ENCODE measurements around the gene CLTC.
"Not testable (repeated sequence)": the region's sequence is repeated elsewhere in the genome, so short reads cannot be mapped to it uniquely, and the experiment has no call there.

Gene CLTC

GRCh38 chr17:59633658-59634359, 14.1 kb downstream of the CLTC start:
- DNase-seq (ENCODE audit: low read depth in 3 of 3): no peak

- no peak for DNase-seq (ENCODE audit: low read depth in 3 of 3)
Measured at GRCh38 chr17:59634632-59635541, 15.2 kb downstream of the CLTC start.

GRCh38 chr17:59637611-59638310, 18.1 kb downstream of the CLTC start:
- no peak for DNase-seq (ENCODE audit: low read depth in 3 of 3)

- DNase-seq (ENCODE audit: low read depth in 3 of 3): no peak
Measured at GRCh38 chr17:59638553-59638952, 18.9 kb downstream of the CLTC start.

- no peak for DNase-seq (ENCODE audit: low read depth in 3 of 3)
Measured at GRCh38 chr17:59641799-59642484, 22.2 kb downstream of the CLTC start.

GRCh38 chr17:59642565-59642964, 22.9 kb downstream of the CLTC start:
- no peak for DNase-seq (ENCODE audit: low read depth in 3 of 3)

- DNase-seq (ENCODE audit: low read depth in 3 of 3): no peak
Measured at GRCh38 chr17:59643159-59644140, 23.8 kb downstream of the CLTC start.

GRCh38 chr17:59647288-59647687, 27.6 kb downstream of the CLTC start:
- no peak for DNase-seq (ENCODE audit: low read depth in 3 of 3)

GRCh38 chr17:59649886-59650285, 30.2 kb downstream of the CLTC start:
- no peak for DNase-seq (ENCODE audit: low read depth in 3 of 3)

GRCh38 chr17:59650642-59651041, 30.9 kb downstream of the CLTC start:
- no peak for DNase-seq (ENCODE audit: low read depth in 3 of 3)

- no peak for DNase-seq (ENCODE audit: low read depth in 3 of 3)
Measured at GRCh38 chr17:59651346-59651745, 31.7 kb downstream of the CLTC start.

- no peak for DNase-seq (ENCODE audit: low read depth in 3 of 3)
Measured at GRCh38 chr17:59652119-59652518, 32.4 kb downstream of the CLTC start.

- not testable (repeated sequence) for DNase-seq (ENCODE audit: low read depth in 3 of 3)
Measured at GRCh38 chr17:59656624-59657023, 36.9 kb downstream of the CLTC start.

GRCh38 chr17:59666235-59666634, 46.5 kb downstream of the CLTC start:
- no peak for DNase-seq (ENCODE audit: low read depth in 3 of 3)

- DNase-seq (ENCODE audit: low read depth in 3 of 3): no peak
Measured at GRCh38 chr17:59668816-59669215, 49.1 kb downstream of the CLTC start.

GRCh38 chr17:59669411-59669810, 49.7 kb downstream of the CLTC start:
- DNase-seq (ENCODE audit: low read depth in 3 of 3): no peak

- DNase-seq (ENCODE audit: low read depth in 3 of 3): no peak
Measured at GRCh38 chr17:59669944-59670343, 50.2 kb downstream of the CLTC start.

- DNase-seq (ENCODE audit: low read depth in 3 of 3): no peak
Measured at GRCh38 chr17:59671386-59671785, 51.7 kb downstream of the CLTC start.

- no peak for DNase-seq (ENCODE audit: low read depth in 3 of 3)
Measured at GRCh38 chr17:59675231-59675630, 55.5 kb downstream of the CLTC start.

- no peak for DNase-seq (ENCODE audit: low read depth in 3 of 3)
Measured at GRCh38 chr17:59676716-59677115, 57.0 kb downstream of the CLTC start.

- DNase-seq (ENCODE audit: low read depth in 3 of 3): no peak
Measured at GRCh38 chr17:59678918-59679317, 59.2 kb downstream of the CLTC start.

Measured in stimulated activated CD4-positive, alpha-beta T cell treated with anti-CD3 and anti-CD28 coated beads, TNF-alpha, amount 100 ng/mL, for 4 hours (primary cell).